Measurements from ENCODE around the gene ATP6V0E1.

The ATP6V0E1 gene

DNA sequence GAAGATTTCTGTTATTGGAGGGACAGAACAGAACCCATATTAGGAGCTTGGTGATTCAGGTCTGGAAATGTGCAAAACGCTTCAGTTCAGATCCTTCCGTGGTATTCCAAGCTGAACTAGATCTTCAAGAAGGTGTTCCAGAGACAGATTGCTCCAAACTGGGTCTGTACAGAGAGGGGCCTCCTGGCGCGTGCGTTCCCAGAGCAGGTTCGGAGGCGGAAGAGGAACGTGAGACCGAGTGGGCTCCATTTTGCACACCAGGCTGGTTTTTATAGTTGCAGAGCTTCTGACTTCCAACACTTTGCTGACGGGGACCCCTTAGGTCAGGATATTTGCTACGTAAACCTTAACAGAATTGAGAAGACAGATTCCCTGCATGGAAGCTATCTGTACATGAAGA, 41.0 kb upstream of the ATP6V0E1 start:
- TF ChIP-seq, protein P1, sequence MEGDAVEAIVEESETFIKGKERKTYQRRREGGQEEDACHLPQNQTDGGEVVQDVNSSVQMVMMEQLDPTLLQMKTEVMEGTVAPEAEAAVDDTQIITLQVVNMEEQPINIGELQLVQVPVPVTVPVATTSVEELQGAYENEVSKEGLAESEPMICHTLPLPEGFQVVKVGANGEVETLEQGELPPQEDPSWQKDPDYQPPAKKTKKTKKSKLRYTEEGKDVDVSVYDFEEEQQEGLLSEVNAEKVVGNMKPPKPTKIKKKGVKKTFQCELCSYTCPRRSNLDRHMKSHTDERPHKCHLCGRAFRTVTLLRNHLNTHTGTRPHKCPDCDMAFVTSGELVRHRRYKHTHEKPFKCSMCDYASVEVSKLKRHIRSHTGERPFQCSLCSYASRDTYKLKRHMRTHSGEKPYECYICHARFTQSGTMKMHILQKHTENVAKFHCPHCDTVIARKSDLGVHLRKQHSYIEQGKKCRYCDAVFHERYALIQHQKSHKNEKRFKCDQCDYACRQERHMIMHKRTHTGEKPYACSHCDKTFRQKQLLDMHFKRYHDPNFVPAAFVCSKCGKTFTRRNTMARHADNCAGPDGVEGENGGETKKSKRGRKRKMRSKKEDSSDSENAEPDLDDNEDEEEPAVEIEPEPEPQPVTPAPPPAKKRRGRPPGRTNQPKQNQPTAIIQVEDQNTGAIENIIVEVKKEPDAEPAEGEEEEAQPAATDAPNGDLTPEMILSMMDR (IDR thresholded peaks at IDR 0.05): no peak

DNA sequence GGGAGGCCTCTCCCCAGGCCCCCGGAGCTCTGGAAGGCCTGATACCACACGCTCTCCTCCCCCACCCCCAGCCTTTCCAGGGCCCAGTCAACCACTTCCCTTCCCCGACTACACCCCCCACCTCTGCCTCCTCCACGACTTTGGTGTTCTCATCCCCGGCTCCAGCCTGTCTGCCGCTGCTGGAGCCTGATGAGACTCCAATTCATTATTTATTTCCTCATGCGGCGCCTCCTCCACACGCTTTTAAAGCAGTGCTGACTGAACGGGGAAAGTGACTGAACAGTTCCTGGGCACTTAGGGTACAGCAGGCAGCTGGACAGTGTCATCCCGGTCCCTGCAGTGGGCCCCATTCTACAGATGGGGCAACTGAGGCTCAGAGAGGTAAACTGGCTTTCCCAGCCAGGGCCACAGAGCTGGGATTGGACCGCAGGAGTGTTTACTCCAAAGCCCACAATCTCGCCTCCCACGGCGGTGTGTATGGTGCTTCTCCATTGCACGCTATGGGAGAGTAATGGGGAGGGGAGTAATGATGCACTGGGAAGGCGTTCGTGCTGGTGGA, 40.2 kb upstream of the ATP6V0E1 start:
- TF ChIP-seq, protein P1 (IDR thresholded peaks at IDR 0.05): no peak

DNA sequence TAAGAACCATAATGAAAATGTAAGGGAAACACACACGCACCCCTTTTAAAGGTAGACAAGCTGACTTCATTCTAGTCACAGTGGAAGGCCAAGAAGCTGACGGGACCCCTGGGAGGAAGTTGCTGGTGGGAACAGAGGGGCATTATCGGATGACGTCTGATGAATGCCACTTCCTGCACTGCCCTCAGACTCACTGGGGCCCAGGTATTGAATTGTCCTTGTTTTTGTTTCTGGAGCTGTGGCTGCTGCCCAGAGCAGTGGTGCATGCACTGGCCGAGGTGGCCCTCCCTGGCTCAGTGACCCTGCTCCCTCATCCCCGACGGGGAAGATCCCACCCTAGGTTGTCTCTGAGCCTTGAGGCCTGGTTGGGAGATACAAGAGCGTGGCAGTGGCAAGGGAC, 39.7 kb upstream of the ATP6V0E1 start:
- TF ChIP-seq, protein P1 (IDR thresholded peaks at IDR 0.05): no peak

DNA sequence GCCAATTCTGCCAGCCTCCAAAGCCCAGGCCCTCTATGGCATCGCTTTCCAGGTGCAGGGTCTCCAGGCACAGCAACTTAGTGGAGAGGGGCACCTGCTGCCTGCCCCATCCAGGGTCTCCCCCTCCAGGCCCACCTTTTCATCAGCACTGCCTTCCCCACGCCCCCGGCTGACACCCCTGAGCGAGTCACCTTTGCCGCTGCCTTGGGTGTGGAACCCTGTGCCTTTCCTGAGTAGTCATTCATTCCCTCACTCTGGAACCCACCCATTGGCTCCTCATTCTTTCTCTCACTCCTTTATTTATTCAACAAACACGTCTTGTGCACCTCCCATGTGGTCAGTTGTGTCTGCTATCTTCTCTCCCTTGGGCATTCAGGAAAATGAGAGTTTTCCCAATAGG, 38.8 kb upstream of the ATP6V0E1 start:
- TF ChIP-seq, protein P1 (IDR thresholded peaks at IDR 0.05): no peak

DNA sequence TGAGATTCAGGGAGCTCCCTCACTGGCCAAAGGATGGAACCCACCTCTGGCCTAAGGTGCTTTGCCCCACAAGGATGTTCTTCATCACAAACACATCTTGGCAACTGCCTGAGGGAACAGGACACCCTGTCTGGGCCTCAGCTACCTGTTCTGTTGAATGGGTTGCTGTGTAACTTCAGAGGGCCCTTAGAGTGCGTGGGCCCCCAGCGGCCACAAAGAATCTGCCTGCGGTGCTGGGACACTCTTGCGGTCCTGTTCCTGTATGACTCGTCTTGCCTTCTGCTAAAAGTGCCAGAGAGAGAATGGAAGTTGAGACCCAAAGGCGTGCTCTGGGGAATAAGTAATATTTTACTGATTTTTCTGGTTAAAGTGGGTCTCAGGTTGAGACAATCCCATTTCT, 38.4 kb upstream of the ATP6V0E1 start:
- TF ChIP-seq, protein P1 (IDR thresholded peaks at IDR 0.05): no peak

DNA sequence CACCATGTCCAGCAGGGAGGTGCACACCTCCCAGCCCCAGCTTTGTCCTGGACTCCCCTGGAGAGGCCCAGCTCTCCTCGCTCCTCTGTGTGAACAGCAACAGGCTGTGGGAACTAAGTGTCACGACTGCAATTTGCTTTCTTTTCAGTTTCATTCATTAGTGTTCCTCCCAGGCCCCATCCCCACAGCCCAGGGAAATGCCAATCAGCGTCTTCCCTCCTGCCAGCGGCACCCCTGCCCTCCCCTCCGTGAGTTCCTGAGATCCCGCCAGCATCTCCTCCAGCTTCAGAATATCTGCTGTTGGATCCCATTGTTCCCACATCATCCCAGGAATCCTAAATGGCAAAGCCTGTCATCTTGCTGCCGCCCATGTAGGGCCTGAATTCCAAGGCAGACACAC, 37.4 kb upstream of the ATP6V0E1 start:
- TF ChIP-seq, protein P1 (IDR thresholded peaks at IDR 0.05): no peak

DNA sequence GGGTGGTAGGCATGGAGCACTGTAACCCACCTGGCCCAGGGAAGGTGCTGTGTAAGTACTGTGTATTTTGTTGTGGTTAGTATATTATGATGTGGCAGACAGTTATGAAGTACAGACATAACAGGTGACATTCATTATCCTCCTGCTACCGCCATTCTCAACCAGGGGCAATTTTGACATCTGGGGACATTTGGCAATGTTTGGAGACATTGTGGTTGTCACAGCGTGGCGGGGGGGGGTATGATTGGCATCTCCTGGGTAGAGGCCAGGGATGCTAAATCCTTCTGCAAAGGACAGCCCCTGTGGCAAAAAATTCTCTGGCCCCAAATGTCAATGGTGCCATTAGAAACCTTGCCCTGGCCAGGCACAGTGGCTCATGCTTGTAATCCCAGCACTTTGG, 34.1 kb upstream of the ATP6V0E1 start:
- TF ChIP-seq, protein P1 (IDR thresholded peaks at IDR 0.05): no peak
